GM12872 (cell line): ENCODE data around the gene MXD4.

ENCODE experiments used
- TF ChIP-seq, protein P1 (sequence below): IDR thresholded peaks from 3 replicates; pipeline ENCODE4 v1.5.1; 2011; ENCODE audit warnings: low read depth, mild to moderate bottlenecking, low read length, moderate library complexity; ENCODE audit not compliant: insufficient read depth

The MXD4 gene

DNA sequence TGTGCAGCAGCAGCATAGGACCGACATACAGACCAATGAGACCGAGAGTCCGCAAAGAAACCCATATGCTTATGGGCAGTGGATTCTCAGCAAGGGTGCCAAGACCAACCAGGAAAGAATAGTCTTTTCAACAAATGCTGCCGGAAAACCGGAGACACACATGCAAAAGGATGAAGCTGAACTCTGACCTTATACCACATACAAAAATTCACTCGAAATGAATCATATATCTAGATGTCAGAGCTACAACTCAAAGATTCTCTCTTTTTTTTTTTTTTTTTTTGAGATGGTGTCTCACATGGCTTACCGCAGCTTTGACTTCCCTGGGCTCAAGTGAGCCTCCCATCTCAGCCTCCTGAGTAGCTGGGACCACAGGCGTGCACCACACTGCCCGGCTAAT, 16.0 kb upstream of the MXD4 start:
- TF ChIP-seq, protein P1, sequence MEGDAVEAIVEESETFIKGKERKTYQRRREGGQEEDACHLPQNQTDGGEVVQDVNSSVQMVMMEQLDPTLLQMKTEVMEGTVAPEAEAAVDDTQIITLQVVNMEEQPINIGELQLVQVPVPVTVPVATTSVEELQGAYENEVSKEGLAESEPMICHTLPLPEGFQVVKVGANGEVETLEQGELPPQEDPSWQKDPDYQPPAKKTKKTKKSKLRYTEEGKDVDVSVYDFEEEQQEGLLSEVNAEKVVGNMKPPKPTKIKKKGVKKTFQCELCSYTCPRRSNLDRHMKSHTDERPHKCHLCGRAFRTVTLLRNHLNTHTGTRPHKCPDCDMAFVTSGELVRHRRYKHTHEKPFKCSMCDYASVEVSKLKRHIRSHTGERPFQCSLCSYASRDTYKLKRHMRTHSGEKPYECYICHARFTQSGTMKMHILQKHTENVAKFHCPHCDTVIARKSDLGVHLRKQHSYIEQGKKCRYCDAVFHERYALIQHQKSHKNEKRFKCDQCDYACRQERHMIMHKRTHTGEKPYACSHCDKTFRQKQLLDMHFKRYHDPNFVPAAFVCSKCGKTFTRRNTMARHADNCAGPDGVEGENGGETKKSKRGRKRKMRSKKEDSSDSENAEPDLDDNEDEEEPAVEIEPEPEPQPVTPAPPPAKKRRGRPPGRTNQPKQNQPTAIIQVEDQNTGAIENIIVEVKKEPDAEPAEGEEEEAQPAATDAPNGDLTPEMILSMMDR = no peak

- TF ChIP-seq, protein P1 = no peak
These were observed 14.8 kb upstream of the MXD4 start for GRCh38 chr4:2276581-2277325.

DNA sequence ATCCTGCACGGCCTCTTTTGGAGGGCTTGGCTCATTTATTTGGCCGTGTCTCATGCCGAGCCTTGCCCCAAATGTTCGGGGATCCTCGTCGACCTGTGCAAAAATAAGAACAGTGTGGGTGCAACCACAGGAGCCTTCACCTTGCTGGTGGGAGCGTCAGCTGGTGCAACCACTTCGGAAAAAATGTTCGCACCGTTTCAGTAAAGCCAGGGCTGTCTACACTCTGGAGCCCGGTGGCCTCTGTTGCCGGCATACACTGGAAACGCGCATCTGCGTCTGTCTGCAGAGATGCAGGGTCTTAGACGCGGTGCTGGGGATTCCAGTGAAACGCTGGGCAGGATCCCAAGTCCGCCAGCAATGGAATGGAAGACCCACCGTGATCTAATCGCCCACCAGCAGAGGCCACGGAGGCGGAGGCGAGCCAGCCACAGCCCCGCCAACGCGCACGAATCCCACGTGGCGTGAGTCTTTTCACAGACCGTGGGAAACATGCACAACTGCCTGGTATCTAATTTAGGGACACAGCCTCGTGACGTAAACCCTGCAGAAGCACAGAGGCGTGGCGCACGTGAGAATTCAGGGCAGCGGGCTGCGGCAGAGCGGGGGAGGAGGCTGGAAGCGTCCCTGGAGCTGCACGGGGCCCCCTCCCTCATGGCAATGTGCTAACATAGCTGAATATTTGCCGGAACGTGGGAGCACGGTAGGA, 13.8 kb upstream of the MXD4 start:
- TF ChIP-seq, protein P1 = no peak

GRCh38 chr4:2274320-2275043, 12.6 kb upstream of the MXD4 start:
- TF ChIP-seq, protein P1 = no peak

DNA sequence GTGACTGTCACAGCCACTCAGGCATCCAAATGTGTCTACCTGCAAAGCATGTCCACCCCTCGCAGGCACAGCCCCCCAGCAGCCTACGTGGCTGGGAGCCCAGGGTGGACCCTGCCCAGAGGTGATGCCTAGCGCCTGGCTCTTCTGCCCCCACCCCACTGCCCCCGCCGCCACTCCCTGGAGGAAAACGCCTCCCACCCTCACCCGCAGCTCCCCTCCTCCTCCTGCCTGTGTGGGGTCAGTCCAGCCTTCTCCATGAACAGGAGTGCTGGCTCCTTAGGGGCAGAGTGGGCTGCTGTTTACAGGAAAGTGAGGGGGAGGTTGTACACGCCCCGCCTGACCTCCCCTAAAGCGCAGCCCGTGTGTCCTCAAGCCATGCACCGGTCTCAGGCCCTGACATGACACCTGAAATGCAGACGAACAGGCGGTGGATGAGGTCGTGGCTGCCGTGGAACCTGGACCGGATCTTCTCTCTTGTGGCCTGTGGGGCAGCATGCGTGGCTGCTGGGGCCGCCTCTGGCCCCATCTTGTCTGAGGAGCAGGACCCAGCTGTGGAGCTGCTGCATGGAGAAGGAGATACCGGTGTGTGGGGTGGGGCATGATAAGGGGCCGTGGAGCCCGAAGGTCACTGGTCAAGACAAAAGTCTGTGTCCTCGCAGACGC, 11.9 kb upstream of the MXD4 start:
- TF ChIP-seq, protein P1 = no peak

DNA sequence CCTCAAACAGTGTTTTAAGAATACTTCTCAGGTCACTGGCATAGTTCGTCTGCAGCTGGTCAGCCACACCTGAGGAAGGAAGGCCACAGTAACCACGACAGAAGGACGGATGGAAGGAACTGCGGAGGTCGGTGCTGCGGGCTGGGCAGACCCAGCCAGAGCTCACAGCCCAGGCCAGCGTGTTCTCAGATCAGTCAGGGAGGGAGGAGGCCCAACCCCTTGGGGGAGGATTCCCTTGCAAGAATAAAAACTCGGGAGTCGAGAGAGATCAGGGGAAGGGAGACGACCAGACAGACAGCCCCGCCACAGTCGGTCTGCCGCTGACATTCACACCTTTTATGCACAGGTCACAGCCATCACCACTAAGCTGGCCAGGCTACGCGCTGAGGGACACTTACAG, 11.3 kb upstream of the MXD4 start:
- TF ChIP-seq, protein P1 = no peak

DNA sequence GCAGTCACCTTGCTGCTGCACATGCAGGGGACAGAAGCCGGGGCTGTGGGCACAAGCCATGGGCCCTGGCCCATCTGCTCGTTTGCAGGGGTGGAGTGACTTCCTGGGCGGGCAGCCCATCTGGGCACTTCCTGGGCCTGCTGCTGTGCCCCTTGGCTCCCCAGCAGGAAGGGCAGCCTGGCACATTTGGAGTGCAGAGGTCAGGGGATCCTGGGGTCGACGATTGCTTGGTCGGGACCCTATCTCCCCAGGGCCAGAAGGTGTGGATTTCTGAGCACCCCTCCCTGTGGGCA, 10.9 kb upstream of the MXD4 start:
- TF ChIP-seq, protein P1 = no peak
